HL-60 (cell line): ENCODE results near the gene P4HA2.

ENCODE experiments used
- DNase-seq, 2 experiments: peaks; one replicate each; pipeline ENCODE4 v3.0.0-alpha.2; 2010 to 2020; ENCODE audit warnings: low read depth in 1 of 2, low spot score in 1 of 2
- H3K27ac ChIP-seq: fragments of 250-450 bp; sonication (Bioruptor Pico); replicated peaks from 2 replicates; pipeline ENCODE4 v1.5.1; 2020; ENCODE audit warnings: mild to moderate bottlenecking, moderate library complexity
- H3K27me3 ChIP-seq: fragments of 250-450 bp; sonication (Bioruptor Pico); 2 replicates; pipeline ENCODE4 v1.5.1; 2021; ENCODE audit warnings: mild to moderate bottlenecking, moderate library complexity; ENCODE audit not compliant: insufficient read depth, poor library complexity, severe bottlenecking
- H3K4me3 ChIP-seq: replicated peaks from 2 replicates; pipeline ENCODE4 v1.5.1; 2011; ENCODE audit warnings: mild to moderate bottlenecking, control low read depth, low read length; ENCODE audit not compliant: insufficient read depth
- GABPA ChIP-seq: IDR thresholded peaks from 2 replicates; pipeline ENCODE4 v1.6.1; 2012; ENCODE audit warnings: low read depth
- POLR2AphosphoS5 ChIP-seq: IDR thresholded peaks from 2 replicates; pipeline ENCODE4 v1.6.1; 2012; ENCODE audit warnings: low read depth
- REST ChIP-seq: IDR thresholded peaks from 2 replicates; pipeline ENCODE4 v1.6.1; 2012; ENCODE audit warnings: low read depth; ENCODE audit not compliant: insufficient replicate concordance
- SPI1 ChIP-seq: IDR thresholded peaks from 2 replicates; pipeline ENCODE4 v1.6.1; 2012; ENCODE audit warnings: low read depth, mild to moderate bottlenecking, borderline replicate concordance
- TF ChIP-seq, protein P1 (sequence below): IDR thresholded peaks from one replicate; pipeline ENCODE4 v1.5.1; 2011; ENCODE audit warnings: low read length, control low read depth, inconsistent platforms; ENCODE audit not compliant: insufficient read depth

P4HA2 gene

DNA sequence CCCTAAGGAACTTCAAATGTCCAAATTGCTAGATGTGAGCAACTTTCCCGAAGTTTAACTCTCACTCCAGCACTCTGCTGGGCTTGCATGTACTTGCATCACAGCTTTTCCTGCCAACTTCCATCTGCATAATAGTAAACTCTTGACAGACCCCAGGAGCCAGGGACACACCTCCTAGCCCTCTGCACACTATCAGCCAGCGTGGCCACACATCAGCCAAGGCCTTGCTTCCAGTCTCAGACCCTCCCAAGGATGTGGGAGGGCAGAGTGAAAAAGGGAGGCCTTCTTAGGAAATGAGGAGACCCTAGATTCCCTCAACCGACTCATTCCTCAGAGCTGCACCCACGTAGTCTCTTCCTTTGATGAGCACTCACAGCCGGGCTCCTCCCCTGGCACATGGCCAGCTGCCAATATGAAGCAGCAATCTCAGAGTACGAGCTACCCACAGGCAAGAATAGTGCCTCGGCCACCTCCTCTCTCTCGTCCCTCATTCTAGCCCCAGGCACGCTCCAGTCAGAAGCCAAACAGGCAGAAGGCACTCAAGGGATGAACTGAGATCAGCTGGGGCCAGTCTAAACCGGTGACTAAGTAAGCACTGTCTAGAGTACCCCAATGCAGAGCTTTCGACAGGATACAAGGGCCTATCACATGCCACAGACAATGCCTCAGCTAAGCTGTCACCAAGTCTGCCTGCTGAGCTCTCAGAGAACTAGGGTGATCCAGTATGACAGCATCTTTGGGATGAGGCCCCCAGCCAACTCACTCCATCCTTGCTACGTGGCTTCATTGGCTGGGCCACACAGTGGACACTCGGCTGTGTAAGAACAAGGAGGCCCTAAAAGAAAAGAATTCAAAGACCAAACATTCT is 2.3 kb downstream of the P4HA2 start:
- Histone ChIP-seq H3K27me3 (no peaks in the 10 kb centered on the region), H3K4me3 (no peak overlapping the region), H3K27ac (no peak overlapping the region)
- no peak for DNase-seq
- no peak for TF ChIP-seq REST
- TF ChIP-seq POLR2AphosphoS5: no peak
- TF ChIP-seq GABPA: no peak
- no peak for TF ChIP-seq SPI1
- TF ChIP-seq, protein P1, sequence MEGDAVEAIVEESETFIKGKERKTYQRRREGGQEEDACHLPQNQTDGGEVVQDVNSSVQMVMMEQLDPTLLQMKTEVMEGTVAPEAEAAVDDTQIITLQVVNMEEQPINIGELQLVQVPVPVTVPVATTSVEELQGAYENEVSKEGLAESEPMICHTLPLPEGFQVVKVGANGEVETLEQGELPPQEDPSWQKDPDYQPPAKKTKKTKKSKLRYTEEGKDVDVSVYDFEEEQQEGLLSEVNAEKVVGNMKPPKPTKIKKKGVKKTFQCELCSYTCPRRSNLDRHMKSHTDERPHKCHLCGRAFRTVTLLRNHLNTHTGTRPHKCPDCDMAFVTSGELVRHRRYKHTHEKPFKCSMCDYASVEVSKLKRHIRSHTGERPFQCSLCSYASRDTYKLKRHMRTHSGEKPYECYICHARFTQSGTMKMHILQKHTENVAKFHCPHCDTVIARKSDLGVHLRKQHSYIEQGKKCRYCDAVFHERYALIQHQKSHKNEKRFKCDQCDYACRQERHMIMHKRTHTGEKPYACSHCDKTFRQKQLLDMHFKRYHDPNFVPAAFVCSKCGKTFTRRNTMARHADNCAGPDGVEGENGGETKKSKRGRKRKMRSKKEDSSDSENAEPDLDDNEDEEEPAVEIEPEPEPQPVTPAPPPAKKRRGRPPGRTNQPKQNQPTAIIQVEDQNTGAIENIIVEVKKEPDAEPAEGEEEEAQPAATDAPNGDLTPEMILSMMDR: no peak

DNA sequence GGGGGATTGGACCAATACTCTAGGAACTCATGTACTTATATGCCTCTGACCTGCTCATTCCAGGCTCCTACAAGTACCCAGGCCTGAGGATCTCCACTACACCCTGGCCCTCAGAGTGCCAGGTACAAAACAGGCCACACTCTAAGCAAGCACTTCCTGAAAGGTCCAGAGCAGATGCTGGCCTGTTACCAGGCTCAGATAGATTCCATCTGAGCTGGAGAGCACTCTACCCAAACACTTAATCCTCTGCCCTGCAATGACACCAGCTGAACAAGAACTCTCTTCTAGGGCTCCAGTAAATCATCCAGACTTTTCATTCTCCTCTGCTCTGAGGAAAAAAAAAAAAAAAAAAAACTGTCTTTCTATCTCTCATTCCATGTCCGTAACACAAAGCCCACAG is 2.9 kb downstream of the P4HA2 start:
- Histone ChIP-seq H3K4me3 (no peak overlapping the region), H3K27ac (no peak overlapping the region)

GRCh38 chr5:132223861-132224260 is 3.8 kb downstream of the P4HA2 start:
- no peaks in the 10 kb centered on the region for H3K27me3 ChIP-seq
- TF ChIP-seq GABPA (no peak), SPI1 (no peak), REST (no peak), POLR2AphosphoS5 (no peak)
- TF ChIP-seq, protein P1: no peak
- no peak for DNase-seq
- H3K4me3 ChIP-seq: no peak overlapping the region
- no peak overlapping the region for H3K27ac ChIP-seq

More for the DNA sequence above, 2.9 kb downstream of the P4HA2 start:
- DNase-seq: no peak
- TF ChIP-seq GABPA (no peak), SPI1 (no peak), POLR2AphosphoS5 (no peak), REST (no peak)
- TF ChIP-seq, protein P1: no peak
- no peaks in the 10 kb centered on the region for H3K27me3 ChIP-seq
